HG03460 (cell line): ENCODE measurements around the gene MPP3.
"Not testable (repeated sequence)": the region's sequence is repeated elsewhere in the genome, so short reads cannot be mapped to it uniquely, and the experiment has no call there.

ENCODE experiments used
- ATAC-seq: cut with Tn5 transposase; IDR thresholded peaks from one replicate; pipeline ENCODE4 v1.9.1; 2021; ENCODE audit not compliant: unreplicated experiment

MPP3 gene

DNA sequence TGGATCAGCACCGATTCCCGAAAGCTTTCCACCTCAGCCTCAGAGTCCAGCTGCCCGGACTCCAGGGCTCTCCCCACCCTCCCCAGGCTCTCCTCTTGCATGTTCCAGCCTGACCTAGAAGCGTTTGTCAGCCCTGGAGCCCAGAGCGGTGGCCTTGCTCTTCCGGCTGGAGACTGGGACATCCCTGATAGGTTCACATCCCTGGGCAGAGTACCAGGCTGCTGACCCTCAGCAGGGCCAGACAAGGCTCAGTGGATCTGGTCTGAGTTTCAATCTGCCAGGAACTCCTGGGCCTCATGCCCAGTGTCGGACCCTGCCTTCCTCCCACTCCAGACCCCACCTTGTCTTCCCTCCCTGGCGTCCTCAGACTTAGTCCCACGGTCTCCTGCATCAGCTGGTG lies 29.0 kb upstream of the MPP3 start:
- no peak for ATAC-seq

DNA sequence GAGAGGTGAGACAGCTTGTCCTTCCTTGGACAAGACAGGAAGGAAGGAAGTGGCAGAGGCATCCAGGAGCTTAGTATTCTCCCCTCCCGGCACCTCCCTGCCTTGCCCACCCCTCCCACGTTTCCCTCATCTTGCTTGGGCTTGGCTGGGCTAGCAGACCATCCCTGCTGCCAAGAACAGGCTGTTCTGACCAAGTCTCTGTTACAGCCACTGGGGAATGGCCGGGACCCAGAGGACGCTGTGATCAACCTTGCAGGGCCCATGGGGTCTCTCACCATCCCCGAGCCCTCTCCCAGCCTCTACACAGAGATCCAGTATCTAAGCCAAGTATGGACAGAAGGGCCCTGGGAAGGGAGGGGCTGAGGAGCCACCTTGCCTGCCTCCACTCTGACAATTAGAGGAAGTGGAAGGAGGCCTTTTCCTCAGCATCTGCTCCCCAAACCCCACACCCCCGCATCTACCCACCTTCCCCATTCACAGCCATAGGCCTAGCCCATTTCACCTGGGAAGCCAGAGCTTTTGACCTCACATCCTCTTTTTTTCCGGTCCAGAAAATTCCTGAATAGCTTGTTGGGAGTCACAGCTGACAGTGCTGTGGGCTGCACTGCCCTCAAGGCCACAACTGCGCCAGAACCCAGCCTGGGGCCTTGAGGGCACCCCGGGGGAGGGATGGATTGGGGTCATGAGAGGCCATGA lies 28.1 kb upstream of the MPP3 start:
- ATAC-seq = no peak

DNA sequence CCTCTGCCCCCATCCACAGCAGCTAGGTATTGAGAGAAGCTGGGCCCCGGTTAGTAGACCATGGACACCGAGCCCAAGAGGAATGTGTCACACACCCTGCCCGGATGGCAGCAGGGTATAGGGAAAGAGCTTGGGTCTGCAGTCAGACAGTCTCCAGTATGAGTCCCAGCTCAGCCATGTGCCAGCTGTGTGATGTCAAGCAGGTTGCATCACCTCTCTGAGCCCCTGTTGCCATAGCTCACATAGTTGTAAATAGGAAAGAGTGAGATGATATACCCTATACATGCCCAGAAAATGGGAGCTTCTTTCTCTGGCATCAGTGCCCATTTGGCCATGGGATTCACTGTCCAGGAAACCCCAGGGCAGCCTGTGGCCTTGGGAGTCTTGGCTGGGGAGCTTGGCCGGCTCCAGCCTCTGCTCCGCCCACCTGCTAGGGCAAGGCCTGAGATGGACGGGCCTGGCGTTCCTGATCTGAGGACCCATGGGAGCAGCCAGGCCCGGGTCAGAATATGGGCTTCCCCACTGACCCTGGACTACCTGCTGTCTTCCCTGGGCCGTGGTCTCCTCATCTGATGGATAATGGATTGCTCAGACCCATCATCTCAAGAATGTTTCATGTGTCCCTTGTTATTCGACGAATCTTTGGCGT lies 27.3 kb upstream of the MPP3 start:
- ATAC-seq = no peak

DNA sequence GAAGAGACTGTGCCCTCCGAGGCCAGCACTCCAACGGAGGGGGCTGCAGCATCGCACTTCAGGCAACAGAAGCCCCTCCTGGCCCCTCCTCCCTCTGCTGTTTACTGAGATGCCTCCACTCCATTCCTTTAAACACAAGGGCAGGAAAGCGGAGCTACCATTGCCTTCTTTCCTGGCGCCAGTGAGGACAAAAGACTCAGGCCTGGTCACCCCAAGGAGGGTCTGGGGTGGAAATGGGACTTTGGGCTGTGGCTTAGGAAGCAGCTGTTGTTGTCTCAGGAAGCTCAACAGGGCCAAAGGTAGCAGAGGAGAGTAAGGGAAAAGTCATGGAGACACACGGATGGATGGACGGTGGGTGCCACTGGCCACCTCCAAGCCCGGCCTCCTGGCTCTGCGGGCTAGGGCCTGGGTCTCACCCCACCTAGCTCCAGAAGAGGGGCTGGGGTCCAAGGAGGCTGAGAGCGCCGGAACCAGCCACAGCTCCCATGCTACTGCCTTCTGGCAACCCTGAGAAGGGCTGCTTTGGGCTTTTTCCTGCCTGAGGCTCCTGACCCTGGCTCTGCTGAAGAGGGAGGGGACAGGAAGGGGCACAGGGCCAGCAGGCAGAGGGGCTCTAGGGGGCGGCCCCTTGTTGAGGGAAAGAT lies 25.1 kb upstream of the MPP3 start:
- ATAC-seq = no peak

DNA sequence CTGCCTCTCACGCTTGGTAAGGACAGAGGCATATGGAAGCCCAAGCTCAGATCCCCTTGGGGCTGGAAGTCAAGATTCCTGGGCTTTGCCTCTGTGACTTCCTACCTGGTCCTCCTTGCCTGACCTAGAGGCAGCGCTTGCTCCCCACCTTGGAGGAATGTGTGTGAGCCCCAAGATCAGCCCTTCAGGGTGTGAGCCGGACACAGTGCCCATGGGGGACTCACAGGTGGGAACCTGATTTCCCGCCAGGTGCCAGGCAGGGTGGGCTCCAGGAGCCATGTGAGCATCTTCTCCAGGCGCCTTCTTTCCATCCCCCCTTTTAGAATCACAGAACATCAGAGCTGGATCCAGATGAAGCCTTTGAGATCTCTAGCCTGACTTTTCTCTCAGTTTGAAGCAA lies 24.2 kb upstream of the MPP3 start:
- ATAC-seq = no peak

DNA sequence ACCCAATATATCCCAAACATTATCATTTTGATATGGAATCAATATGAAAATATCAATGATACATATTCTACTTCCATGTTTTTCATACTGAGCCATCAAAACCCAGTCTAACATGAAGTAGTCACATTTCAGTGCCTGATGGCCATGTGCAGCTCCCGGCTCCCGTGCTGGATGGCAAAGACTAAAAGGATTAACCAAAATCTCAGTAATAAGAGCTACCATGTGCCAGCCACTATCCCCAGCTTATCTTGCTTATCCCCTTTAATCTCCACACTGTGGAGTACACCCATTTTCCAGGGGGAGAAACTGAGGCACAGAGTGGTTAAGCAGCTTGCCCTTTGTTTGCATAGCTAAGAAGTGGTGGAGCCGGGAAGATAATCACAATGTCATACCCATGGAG lies 23.2 kb upstream of the MPP3 start:
- no peak for ATAC-seq

DNA sequence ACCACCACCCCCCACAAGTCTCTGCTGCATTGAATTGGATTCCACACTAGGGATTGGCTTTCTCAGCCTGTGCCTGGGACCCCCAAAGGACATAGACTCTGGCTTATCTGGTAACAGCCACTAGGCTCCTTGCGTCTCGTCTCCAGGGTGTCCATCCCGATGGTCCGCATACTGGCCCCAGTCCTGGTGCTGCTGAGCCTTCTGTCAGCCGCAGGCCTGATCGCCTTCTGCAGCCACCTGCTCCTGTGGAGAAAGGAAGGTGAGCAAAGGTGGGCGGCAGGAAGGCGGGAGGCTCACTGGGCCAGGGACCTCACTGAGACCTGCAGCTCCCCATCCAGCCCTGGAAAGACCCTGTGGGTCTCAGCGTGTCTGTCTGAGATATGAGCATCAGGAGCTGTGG lies 22.1 kb upstream of the MPP3 start:
- no peak for ATAC-seq

DNA sequence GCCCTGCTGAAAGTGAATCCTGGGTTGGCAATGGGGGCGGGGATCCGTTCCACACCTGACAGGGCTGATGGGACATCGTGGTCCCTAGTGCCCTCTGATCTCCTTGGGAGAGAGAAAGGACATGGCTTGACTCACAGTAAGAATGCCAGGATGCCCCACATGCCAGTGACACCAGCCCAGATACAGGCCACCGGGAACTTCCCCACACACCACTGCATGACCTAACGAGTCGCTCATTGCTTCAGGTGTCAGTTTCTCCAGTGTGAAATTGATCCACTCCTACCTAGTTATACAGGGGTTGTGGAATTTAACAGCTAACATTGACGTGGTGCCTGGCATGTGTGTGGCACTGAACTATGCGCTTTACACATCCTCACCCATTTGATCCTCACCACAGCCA lies 21.6 kb upstream of the MPP3 start:
- no peak for ATAC-seq

DNA sequence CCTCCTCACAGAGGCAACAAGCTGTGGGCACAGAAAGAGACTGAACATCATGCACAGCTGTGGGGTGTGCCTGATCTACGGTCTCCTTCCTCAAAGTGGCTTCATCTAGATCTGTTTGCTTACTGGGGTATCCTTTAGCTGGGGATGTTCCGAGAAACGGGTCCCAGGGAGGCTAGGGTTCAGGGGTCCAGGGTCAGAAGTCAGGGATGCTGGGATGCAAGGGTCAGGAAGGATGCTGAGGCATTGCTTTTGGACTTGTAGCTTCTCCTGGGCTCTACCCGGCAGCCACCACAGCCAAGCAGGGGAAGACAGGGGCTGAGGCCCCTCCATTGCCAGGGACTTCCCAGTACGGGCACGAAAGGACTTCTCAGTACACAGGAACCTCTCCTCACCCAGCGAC lies 20.6 kb upstream of the MPP3 start:
- ATAC-seq = no peak

DNA sequence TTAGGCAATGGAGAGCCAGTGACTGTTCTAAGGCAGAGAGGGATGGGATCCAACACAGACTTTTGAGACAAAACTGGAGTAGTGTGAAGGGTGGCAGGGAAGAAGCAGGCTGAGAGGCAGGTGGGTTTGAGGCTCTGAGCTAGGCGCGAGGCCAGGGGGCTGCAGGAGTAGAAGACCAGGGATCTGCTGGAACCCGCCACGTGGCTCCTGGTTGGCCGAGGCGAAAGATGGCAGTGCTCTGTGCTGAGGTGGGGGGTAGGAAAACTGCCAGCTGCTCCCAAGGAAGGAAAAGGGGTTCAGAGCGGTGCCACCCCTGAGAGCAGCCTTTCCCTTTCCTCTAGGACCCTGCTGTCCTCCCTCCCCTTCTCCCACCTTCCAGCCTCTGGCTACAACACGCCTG lies 19.6 kb upstream of the MPP3 start:
- ATAC-seq = no peak

DNA sequence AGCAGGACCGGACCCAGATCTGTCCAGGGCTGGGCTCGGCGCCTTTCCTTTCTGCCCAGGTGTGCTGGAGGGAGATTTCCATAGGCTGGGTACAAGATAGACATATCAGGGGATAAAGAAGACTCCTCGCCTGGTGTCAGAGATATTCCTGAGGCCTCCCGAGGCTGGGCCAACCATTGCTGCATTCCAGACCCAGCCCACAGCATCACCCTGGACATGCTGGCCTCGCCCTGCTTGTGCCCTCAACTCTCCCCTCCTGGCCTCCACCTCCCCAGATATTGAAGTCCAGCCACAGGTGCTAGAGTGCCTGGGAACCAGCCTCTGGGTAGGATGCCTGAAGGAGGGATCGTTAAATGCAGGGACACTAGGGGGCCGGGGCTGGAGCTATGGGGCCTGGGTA lies 16.2 kb upstream of the MPP3 start:
- ATAC-seq = no peak

DNA sequence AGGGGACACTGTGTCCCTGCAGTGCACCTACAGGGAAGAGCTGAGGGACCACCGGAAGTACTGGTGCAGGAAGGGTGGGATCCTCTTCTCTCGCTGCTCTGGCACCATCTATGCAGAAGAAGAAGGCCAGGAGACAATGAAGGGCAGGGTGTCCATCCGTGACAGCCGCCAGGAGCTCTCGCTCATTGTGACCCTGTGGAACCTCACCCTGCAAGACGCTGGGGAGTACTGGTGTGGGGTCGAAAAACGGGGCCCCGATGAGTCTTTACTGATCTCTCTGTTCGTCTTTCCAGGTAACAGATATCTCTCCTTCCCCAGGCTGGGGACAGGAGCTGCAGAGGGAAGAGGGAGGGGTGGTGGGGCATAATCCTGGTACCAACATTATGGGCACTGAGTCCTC lies 15.7 kb upstream of the MPP3 start:
- no peak for ATAC-seq

DNA sequence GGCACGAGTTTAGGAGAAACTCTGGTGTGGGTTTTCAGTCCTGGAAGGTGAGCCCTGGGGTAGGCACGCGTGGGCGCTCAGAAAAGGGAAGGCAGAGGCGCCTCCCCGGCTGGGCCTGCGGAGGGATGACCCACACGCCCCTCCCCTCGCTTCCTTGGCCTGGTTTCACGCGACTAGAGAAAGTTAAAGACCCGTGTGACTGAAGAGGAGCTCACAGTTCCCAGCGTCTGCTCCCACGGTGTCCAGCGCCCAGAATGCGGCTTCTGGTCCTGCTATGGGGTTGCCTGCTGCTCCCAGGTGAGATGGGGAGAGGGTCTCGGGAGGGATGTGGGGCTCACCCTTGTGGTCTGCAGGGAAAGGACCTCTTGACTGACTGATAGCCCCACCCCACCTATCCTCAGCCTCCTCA lies 14.0 kb upstream of the MPP3 start, which contains the start of gene CD300LG:
Gene CD300LG (plus strand): TSS at position 214 of the 409 bp plus-strand sequence. CDS start 41 bp downstream, at position 255.
- no peak for ATAC-seq

DNA sequence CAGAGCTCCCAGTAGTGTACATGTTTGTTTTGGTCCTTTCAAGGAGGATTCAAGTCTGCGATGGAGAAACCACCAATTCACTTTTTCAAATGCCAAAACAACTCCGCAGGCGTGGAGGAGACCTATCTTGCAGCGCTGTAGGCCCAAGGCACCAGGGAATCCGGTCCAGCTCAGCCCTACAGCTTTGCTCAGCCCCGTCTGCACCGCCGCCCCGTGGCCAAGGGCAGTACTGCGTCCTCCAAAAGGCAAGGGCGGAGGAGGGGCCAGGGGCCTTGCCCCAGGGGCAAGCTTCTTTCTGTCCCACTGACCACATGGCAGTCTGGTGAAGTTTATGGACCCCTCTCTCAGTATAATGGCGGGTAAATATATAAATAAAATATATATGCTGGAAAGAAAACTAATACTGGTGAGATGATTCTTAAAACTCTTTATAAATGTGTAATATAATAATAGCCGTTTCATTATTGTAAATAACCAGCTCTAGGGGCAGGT lies 13.3 kb upstream of the MPP3 start:
- ATAC-seq = no peak

DNA sequence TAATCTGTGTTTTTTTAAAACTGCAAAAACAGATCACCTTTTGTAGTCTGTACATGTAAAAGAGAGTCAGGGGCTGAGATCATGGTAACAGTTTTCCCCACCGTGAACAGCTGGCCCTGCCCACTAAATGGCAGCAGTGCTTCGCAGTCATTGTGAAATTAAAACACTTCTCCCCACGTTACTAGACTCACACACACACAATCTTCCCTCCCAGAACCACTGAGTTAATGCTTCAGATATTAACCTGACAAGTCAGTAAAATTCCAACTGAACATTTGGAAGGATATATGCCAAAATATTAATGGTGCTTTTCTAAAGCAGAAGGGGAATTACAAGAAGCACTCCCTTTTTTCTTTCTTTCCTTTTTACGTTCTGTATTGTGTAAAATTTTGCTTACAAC lies 12.8 kb upstream of the MPP3 start:
- no peak for ATAC-seq

DNA sequence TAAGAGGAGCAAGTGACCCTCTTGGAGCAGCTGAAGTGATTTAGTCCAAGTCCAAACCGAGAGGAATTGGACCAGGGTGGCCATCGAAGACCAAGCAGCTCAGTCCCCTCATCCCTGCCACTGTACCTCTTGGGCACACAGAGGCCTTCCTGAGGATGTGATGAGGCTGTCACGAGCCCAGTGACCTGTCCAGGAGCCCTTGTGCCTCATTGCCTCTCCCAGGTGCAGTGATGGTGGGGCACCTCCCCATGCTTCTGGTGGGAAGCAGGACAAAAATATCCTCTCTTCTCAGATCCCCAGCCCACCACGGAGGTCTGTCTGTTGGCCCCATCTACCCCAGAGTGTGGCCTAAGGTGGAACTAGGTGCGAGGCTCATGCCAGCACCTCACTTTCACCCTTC lies 11.3 kb upstream of the MPP3 start:
- no peak for ATAC-seq

DNA sequence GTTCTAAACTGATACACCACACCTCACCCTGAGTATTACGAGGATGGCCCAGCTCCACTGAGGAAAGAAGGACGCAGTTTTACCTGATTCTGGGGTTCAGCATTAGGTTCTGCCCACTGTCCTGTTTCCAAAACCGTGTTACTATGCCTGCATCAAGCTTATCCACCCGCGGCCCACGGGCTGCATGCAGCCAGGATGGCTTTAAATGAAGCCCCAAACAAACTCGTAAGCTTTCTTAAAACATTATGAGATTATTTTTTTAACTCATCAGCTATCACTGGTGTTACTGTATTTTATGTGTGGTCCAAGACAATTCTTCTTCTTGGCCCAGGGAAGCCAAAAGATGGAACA lies 10.0 kb upstream of the MPP3 start:
- ATAC-seq = no peak

DNA sequence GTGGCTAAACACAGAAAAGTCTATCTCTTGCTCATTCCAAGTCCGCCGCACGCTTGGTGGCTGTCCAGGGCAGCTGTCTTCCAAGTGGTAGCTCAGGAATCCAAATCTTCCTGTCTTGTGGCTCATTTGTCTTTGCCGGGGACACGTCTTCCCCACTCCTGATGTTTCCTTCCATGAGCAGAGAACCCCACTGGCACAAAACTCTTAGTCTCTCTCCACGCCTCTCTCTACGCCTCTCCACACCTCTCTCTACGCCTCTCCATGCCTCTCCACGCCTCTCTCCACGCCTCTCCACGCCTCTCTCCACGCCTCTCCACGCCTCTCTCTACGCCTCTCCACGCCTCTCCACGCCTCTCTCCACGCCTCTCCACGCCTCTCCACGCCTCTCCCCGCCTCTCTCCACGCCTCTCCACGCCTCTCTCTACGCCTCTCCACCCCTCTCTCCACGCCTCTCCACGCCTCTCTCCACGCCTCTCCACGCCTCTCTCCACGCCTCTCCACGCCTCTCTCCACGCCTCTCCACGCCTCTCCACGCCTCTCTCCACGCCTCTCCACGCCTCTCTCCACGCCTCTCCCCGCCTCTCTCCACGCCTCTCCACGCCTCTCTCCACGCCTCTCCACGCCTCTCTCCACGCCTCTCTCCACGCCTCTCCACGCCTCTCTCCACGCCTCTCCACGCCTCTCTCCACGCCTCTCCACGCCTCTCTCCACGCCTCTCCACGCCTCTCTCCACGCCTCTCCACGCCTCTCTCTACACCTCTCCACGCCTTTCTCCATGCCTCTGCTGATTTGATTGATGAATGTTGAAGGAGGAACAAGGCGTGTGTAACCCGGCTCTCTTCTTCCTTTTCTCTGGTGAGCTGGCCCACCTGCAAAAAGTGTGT lies 9.4 kb upstream of the MPP3 start:
- not testable (repeated sequence) for ATAC-seq

DNA sequence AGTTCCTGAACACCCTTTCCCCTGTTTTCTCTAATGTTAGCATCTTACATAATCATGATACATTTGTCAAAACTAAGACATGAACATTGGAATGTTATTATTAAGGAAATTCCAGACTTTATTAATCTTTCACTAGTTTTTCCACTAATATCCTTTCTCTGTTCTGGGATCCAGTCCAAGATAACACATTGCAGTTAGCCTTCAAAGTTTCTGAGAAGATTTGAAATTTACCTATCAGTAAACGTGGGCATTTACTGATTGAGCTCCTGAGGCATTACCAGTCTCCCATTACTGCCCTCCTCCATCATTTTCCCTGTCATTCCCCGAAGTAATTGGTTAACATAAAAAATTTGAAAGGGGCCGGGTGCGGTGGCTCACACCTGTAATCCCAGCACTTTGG lies 8.3 kb upstream of the MPP3 start:
- ATAC-seq = no peak

DNA sequence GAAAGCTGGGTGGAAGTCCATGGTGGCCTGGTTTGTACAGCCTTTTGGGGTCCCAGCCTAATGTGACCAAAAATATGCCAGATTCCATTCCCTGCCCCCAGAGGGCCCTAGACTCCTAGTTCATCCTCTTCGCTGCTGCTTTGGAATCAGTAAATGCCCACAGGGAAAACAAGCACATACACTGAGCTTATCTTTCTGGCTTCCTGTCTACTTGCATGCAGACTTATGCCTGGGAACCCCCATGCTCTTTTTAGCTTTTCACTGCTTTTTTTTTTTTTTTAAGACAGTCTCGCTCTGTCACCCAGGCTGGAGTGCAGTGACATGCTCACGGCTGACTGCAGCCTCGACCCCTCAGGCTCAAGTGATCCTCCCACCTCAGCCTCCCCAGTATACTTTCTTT lies 7.9 kb upstream of the MPP3 start:
- ATAC-seq = no peak

DNA sequence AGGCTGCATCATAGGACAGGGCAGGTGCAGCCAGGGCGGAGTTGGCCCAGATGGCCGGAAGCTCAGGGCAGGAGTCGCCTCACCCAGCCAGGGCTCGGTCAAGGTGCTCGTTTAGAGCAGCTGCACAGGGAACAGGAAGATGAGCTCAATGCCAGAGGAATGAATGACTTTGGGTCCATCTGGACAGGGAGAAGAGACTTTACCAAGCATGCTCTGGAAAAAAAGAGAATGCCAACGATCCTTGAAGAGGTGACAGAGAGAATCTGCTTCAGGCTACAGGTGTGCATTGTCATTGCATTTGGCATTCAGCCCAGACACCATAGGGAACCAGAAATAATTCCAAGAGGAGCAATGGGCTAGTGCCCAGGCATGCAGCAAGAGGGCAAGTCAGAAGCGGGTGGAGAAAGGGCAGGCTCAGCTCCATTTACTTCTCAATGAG lies 6.7 kb upstream of the MPP3 start:
- no peak for ATAC-seq
